GM12878 (cell line): Measurements from ENCODE around the gene CCM2. TPM values are rescaled to one million over a fixed set of nuclear protein-coding genes. Genes with fewer than 3 reads are reported as not detected.
A peak's percentile ranks its signal among the peaks of the same experiment; 100 is the strongest.

ENCODE experiments used
- ATAC-seq: fragments of 200-7000 bp; cut with Tn5 transposase; 3 replicates; pipeline ENCODE4 v1.9.1; 2020; ENCODE audit warnings: mild to moderate bottlenecking, moderate library complexity
- BruUV-seq: library from RNA; stranded (reverse); fragments of 400-500 nt; replicated peaks from 2 replicates; lab custom pipeline; 2021; lab: Mats Ljungman, UMichigan
- CTCF ChIA-PET: fragments of 300-600 bp; sonication (Branson Sonifier 250); formaldehyde crosslinking; extraction: SDS; loops from one replicate; lab custom pipeline; 2021; ENCODE audit warnings: inconsistent platforms; lab: Yijun Ruan, JAX
- POLR2A ChIA-PET: fragments of 350-600 bp; formaldehyde crosslinking; extraction: SDS; loops from one replicate; lab custom pipeline; 2021; ENCODE audit warnings: inconsistent platforms; lab: Charles Lee
- RAD21 ChIA-PET: fragments of 300-600 bp; sonication (Branson Sonifier 250); formaldehyde crosslinking; loops from one replicate; lab custom pipeline; 2023; ENCODE audit warnings: antibody characterized with exemption; ENCODE audit not compliant: unreplicated experiment; lab: Charles Lee
- SMC1A ChIA-PET: fragments of 300-600 bp; sonication (Branson Sonifier 250); formaldehyde crosslinking; loops from one replicate; lab custom pipeline; 2023; ENCODE audit not compliant: unreplicated experiment, uncharacterized antibody; lab: Charles Lee
- DNase-seq: peaks from one replicate; pipeline ENCODE4 v3.0.0-alpha.2; 2011; ENCODE audit warnings: low read depth, low spot score
- FAIRE-seq: peaks from 3 replicates; lab custom pipeline; 2011; peaks lifted over from hg19 to GRCh38; lab: Jason Lieb, UNC
- H2AFZ ChIP-seq: 2 replicates; pipeline ENCODE4 v1.6.0; 2011; ENCODE audit warnings: low read depth, low read length, control low read depth; ENCODE audit not compliant: control insufficient read depth
- H3K27ac ChIP-seq: 2 replicates; pipeline ENCODE4 v1.5.1; 2011; ENCODE audit warnings: control low read depth; ENCODE audit not compliant: control insufficient read depth, insufficient read depth
- H3K27me3 ChIP-seq, 2 experiments: replicated peaks in 1 of 2; 2 replicates each; pipeline versions ENCODE4 v1.6.0 to v1.6.1; 2011; ENCODE audit warnings: low read length in 1 of 2; ENCODE audit not compliant: control insufficient read depth in 2 of 2, insufficient read depth in 2 of 2
- H3K36me3 ChIP-seq, 2 experiments: 2 replicates each; pipeline ENCODE4 v1.5.1; 2011; ENCODE audit warnings: low read length in 1 of 2; ENCODE audit not compliant: control insufficient read depth in 2 of 2, insufficient read depth in 2 of 2
- H3K4me1 ChIP-seq: 2 replicates; pipeline ENCODE4 v1.6.1; 2011; ENCODE audit warnings: mild to moderate bottlenecking, low read length, moderate library complexity, mixed read lengths; ENCODE audit not compliant: control insufficient read depth, insufficient read depth
- H3K4me2 ChIP-seq: 2 replicates; pipeline ENCODE4 v1.6.0; 2011; ENCODE audit warnings: control low read depth; ENCODE audit not compliant: control insufficient read depth, insufficient read depth
- H3K4me3 ChIP-seq: fragments of 200-600 bp; sonication (generic); 2 replicates; pipeline ENCODE4 v1.5.1; 2016
- H3K79me2 ChIP-seq: 2 replicates; pipeline ENCODE4 v1.6.0; 2011; ENCODE audit warnings: low read length; ENCODE audit not compliant: control insufficient read depth, insufficient read depth
- H3K9ac ChIP-seq: 2 replicates; pipeline ENCODE4 v1.8.0; 2011; ENCODE audit warnings: low read length, control low read depth, mixed read lengths; ENCODE audit not compliant: control insufficient read depth, insufficient read depth
- H3K9me3 ChIP-seq: replicated peaks from 3 replicates; pipeline ENCODE4 v1.5.1; 2011; ENCODE audit warnings: mild to moderate bottlenecking, low read length; ENCODE audit not compliant: control insufficient read depth, insufficient read depth
- H4K20me1 ChIP-seq: 2 replicates; pipeline ENCODE4 v1.6.0; 2011; ENCODE audit not compliant: control insufficient read depth, insufficient read depth
- LARP7 ChIP-seq: fragments of 450-650 bp; IDR thresholded peaks from 2 replicates; pipeline ENCODE4 v1.6.1; 2017; ENCODE audit warnings: mild to moderate bottlenecking
- NFIC ChIP-seq: IDR thresholded peaks from 2 replicates; pipeline ENCODE4 v1.6.1; 2012; ENCODE audit warnings: low read depth, mild to moderate bottlenecking, inconsistent platforms, low read length, moderate library complexity
- POLR2A ChIP-seq: IDR thresholded peaks from 2 replicates; pipeline ENCODE4 v1.6.1; 2011; ENCODE audit warnings: low read depth, mild to moderate bottlenecking, low read length
- RAD51 ChIP-seq: fragments of 450-650 bp; IDR thresholded peaks from 2 replicates; pipeline ENCODE4 v1.6.1; 2016; ENCODE audit warnings: moderate library complexity, mild to moderate bottlenecking, inconsistent platforms
- ZNF24 ChIP-seq: fragments of 450-650 bp; IDR thresholded peaks from 2 replicates; pipeline ENCODE4 v1.6.1; 2017; ENCODE audit warnings: antibody characterized with exemption, mild to moderate bottlenecking
- WGBS: methylation state at CpG from one replicate; pipeline ENCODE4 v1.1.6; 2016; ENCODE audit warnings: low lambda C conversion rate; ENCODE audit not compliant: insufficient replicate concordance, insufficient coverage; ENCODE audit errors: missing lambda C conversion rate; 5-methylcytosine and 5-hydroxymethylcytosine counted together
- in situ Hi-C: fragments of 300-500 bp; cut with MboI; formaldehyde crosslinking; loops from 9 replicates; pipeline ENCODE4 v1.14.3; 2018; ENCODE audit warnings: mixed read lengths
- intact Hi-C: fragments of 100-400 bp; cut with micrococcal nuclease; formaldehyde crosslinking; loops from one replicate; pipeline ENCODE4 v1.14.2; 2022; ENCODE audit not compliant: unreplicated experiment
- polyA plus RNA-seq, 11 experiments: library from polyadenylated mRNA; depleted of rRNA in 4 of 11; unstranded in 6 of 11; stranded (reverse) in 5 of 11; fragments of >200 nt; fragmentation: Nextera tagmentation in 4 of 11; fragmentation: Illumina TruSeq in 1 of 11; extraction: Ambion mirVana in 4 of 11; extraction: Trizol in 1 of 11; gene quantifications; 1 replicate in 1 of 11; 2 replicates in 10 of 11; pipeline versions ENCODE4 v1.2.1 to v1.2.3, GENCODE V29; 2011 to 2016; ENCODE audit warnings: inconsistent platforms in 2 of 11, missing spikeins in 2 of 11, low read depth in 1 of 11
- total RNA-seq, 4 experiments: library from RNA; depleted of rRNA in 3 of 4; stranded (reverse); fragments of >200 nt in 3 of 4; fragmentation: Illumina TruSeq in 1 of 4; extraction: Trizol in 1 of 4; gene quantifications; 2 replicates each; pipeline versions ENCODE4 v1.2.1 to v1.2.3, GENCODE V29; 2013 to 2021
- TF ChIP-seq, protein P1 (sequence below): fragments of 450-650 bp; IDR thresholded peaks from 2 replicates; pipeline ENCODE4 v1.6.1; 2014; ENCODE audit warnings: mild to moderate bottlenecking

CCM2 gene
- total and polyA plus RNA-seq, 10 of the 15 experiments (the other 5 are each of a cell fraction or from before 2014, with no cell fraction given): 1.00 to 82.3 (median 48.7) TPM

DNA sequence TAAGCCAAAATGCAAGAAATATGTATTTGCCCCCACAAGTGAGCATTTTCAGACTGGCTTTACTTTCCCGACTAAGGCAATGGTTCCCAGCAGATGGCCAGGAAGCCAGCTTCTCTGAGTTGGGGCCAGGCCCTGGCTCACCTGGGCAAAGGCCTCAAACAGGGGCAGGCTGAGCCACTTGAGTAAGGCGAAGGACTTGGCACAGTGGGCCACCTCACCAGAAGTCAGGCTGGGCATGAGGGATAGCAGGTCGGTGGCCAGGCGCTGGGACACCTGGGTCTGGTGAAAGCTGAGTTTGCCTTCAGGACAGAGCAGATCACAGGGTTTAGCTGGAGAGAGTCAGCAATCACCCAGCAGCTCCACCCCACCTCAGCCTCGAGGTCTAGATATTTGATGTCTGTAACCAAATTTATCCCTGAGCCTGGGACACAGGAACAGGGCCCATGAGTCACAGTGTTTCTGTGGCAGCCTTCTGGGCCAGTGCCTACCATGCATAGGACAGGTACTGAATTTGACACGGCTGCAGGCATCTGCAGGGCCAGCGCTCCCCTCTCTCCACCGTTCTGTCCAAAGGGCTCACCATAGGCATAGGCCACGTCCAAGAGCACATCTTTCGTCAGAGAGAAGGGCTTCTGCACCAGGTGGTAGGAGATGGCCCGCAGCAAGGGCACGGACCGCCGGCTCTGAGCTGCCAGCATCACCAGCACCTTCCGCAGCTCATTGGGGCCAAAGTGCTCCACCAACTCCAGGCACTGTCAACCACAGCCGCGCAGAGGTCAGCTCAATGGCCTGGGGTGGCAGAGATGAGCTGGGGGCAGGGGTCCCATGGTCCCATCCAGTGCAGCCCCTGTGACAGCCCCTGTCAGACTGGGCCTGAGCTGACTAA, 104.2 kb downstream of the CCM2 start:
- H3K9ac ChIP-seq: no peak overlapping the region
- 92% methylated on average over 17 of the region's 17 CpGs for WGBS
- H3K27ac ChIP-seq: no peak overlapping the region
- CTCF ChIA-PET: no interaction called here
- intact Hi-C loops: no loop called here
- no TSS peak for BruUV-seq
- peaks cover 6% of the 10 kb centered on the region for H4K20me1 ChIP-seq
- POLR2A ChIA-PET: interaction anchor here (1.0 to 1.1 kb wide), 2 partner anchors 107 to 129 kb away, joined by 3 to 4 read pairs; no protein-coding TSS in a partner anchor
- FAIRE-seq: no peak
- H3K36me3 ChIP-seq: peaks cover 56 to 63% of the 10 kb centered on the region in 2 experiments
- SMC1A ChIA-PET: no interaction called here
- no peak for ATAC-seq
- H2AFZ ChIP-seq: no peak overlapping the region
- peaks cover 5% of the 10 kb centered on the region for H3K4me1 ChIP-seq
- no peak overlapping the region for H3K4me3 ChIP-seq
- H3K4me2 ChIP-seq: no peak overlapping the region
- DNase-seq: no peak
- no peak for TF ChIP-seq ZNF24
- no peak for TF ChIP-seq NFIC
- TF ChIP-seq RAD51: no peak
- peak; percentile 48; the same call in 1 of the 2 replicates for TF ChIP-seq POLR2A
- TF ChIP-seq, protein P1, sequence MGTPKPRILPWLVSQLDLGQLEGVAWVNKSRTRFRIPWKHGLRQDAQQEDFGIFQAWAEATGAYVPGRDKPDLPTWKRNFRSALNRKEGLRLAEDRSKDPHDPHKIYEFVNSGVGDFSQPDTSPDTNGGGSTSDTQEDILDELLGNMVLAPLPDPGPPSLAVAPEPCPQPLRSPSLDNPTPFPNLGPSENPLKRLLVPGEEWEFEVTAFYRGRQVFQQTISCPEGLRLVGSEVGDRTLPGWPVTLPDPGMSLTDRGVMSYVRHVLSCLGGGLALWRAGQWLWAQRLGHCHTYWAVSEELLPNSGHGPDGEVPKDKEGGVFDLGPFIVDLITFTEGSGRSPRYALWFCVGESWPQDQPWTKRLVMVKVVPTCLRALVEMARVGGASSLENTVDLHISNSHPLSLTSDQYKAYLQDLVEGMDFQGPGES: no peak
- TF ChIP-seq LARP7: no peak
- RAD21 ChIA-PET: no interaction called here
- in situ Hi-C loops: no loop called here
- no peaks in the 10 kb centered on the region for H3K9me3 ChIP-seq
- H3K27me3 ChIP-seq: no peaks in the 10 kb centered on the region
- peaks cover 28% of the 10 kb centered on the region for H3K79me2 ChIP-seq
